GM21526 (cell line): Measurements from ENCODE around the gene OR10H1.
"Not testable (repeated sequence)": the region's sequence is repeated elsewhere in the genome, so short reads cannot be mapped to it uniquely, and the experiment has no call there.

Source experiments
- ATAC-seq: cut with Tn5 transposase; IDR thresholded peaks from one replicate; pipeline ENCODE4 v1.9.1; 2021; ENCODE audit warnings: moderate library complexity; ENCODE audit not compliant: unreplicated experiment, low FRiP score

OR10H1 gene

GRCh38 chr19:15829306-15829698 is 13.8 kb upstream of the OR10H1 start:
- no peak for ATAC-seq

GRCh38 chr19:15828611-15829305 is 13.3 kb upstream of the OR10H1 start:
- ATAC-seq = not testable (repeated sequence)

- no peak for ATAC-seq
Measured at GRCh38 chr19:15828121-15828610, 12.7 kb upstream of the OR10H1 start.

- ATAC-seq = no peak
Measured at GRCh38 chr19:15825753-15826152, 10.3 kb upstream of the OR10H1 start.

- no peak for ATAC-seq
Measured at GRCh38 chr19:15820646-15821045, 5.2 kb upstream of the OR10H1 start.

- ATAC-seq = no peak
Measured at GRCh38 chr19:15813916-15814315, 1.5 kb downstream of the OR10H1 start.

- ATAC-seq = no peak
Measured at GRCh38 chr19:15812060-15812722, 3.3 kb downstream of the OR10H1 start.

GRCh38 chr19:15811476-15811875 is 4.0 kb downstream of the OR10H1 start:
- no peak for ATAC-seq

GRCh38 chr19:15810335-15810734 is 5.1 kb downstream of the OR10H1 start:
- ATAC-seq = no peak

GRCh38 chr19:15794279-15794678 is 21.2 kb downstream of the OR10H1 start:
- ATAC-seq = not testable (repeated sequence)

GRCh38 chr19:15790096-15790495 is 25.4 kb downstream of the OR10H1 start:
- no peak for ATAC-seq

GRCh38 chr19:15788594-15789270 is 26.7 kb downstream of the OR10H1 start:
- ATAC-seq = no peak

- ATAC-seq = no peak
Measured at GRCh38 chr19:15787611-15788155, 27.8 kb downstream of the OR10H1 start, which contains the start of gene OR10H5. OR10H5 (plus strand) TSS chr19:15787661; CDS start chr19:15794049, 6,388 bp downstream.

- ATAC-seq = not testable (repeated sequence)
Measured at GRCh38 chr19:15782896-15783295, 32.6 kb downstream of the OR10H1 start.

- no peak for ATAC-seq
Measured at GRCh38 chr19:15782211-15782610, 33.3 kb downstream of the OR10H1 start.

- no peak for ATAC-seq
Measured at GRCh38 chr19:15781661-15782060, 33.8 kb downstream of the OR10H1 start.

- no peak for ATAC-seq
Measured at GRCh38 chr19:15780610-15781418, 34.6 kb downstream of the OR10H1 start.

GRCh38 chr19:15779756-15780476 is 35.5 kb downstream of the OR10H1 start:
- no peak for ATAC-seq
